Endothelial cell of umbilical vein (primary cell): Measurements from ENCODE around the gene USP4.

Source experiments
- EZH2 ChIP-seq: IDR thresholded peaks from 2 replicates; pipeline ENCODE4 v1.6.1; 2012; ENCODE audit warnings: borderline replicate concordance, low read depth, mild to moderate bottlenecking, moderate library complexity, low read length, inconsistent platforms; ENCODE audit not compliant: severe bottlenecking
- TF ChIP-seq, protein P1 (sequence below), 2 donors: IDR thresholded peaks; 1 replicate in 1 of 2; 2 replicates in 1 of 2; pipeline ENCODE4 v1.5.1; 2011; ENCODE audit warnings: low read length in 2 of 2, mild to moderate bottlenecking in 2 of 2, moderate library complexity in 2 of 2, control low read depth in 1 of 2, inconsistent platforms in 1 of 2, low read depth in 1 of 2; ENCODE audit not compliant: insufficient read depth in 1 of 2; ENCODE audit errors: extremely low read depth in 1 of 2

GRCh38 chr3:49359623-49360022 is 19.8 kb upstream of the USP4 start:
- TF ChIP-seq, protein P1, sequence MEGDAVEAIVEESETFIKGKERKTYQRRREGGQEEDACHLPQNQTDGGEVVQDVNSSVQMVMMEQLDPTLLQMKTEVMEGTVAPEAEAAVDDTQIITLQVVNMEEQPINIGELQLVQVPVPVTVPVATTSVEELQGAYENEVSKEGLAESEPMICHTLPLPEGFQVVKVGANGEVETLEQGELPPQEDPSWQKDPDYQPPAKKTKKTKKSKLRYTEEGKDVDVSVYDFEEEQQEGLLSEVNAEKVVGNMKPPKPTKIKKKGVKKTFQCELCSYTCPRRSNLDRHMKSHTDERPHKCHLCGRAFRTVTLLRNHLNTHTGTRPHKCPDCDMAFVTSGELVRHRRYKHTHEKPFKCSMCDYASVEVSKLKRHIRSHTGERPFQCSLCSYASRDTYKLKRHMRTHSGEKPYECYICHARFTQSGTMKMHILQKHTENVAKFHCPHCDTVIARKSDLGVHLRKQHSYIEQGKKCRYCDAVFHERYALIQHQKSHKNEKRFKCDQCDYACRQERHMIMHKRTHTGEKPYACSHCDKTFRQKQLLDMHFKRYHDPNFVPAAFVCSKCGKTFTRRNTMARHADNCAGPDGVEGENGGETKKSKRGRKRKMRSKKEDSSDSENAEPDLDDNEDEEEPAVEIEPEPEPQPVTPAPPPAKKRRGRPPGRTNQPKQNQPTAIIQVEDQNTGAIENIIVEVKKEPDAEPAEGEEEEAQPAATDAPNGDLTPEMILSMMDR (IDR thresholded peaks at IDR 0.05; ENCODE audit: extremely low read depth in 1 of 2, insufficient read depth in 1 of 2, low read depth in 1 of 2, low read length in 2 of 2), result no peak
- TF ChIP-seq EZH2, result no peak
